HepG2 (cell line): ENCODE measurements around the gene CDH11. TPM values are rescaled to one million over a fixed set of nuclear protein-coding genes. Genes with fewer than 3 reads are reported as not detected.

Source experiments
- ATAC-seq: fragments of 200-7000 bp; cut with Tn5 transposase; 3 replicates; pipeline ENCODE4 v1.9.1; 2020; ENCODE audit warnings: mild to moderate bottlenecking, moderate library complexity
- BruUV-seq: library from RNA; stranded (reverse); fragments of 400-500 nt; replicated peaks from 2 replicates; lab custom pipeline; 2021; lab: Mats Ljungman, UMichigan
- CTCF ChIA-PET: fragments of 300-600 bp; formaldehyde crosslinking; extraction: SDS; loops from one replicate; lab custom pipeline; 2021; ENCODE audit warnings: low total read pairs, inconsistent platforms, low intra/inter-chr PET ratio; lab: Yijun Ruan, JAX
- POLR2A ChIA-PET: fragments of 350-600 bp; sonication (Branson Sonifier 250); formaldehyde crosslinking; loops from one replicate; lab custom pipeline; 2020; ENCODE audit warnings: antibody characterized with exemption, inconsistent platforms; lab: Yijun Ruan, JAX
- DNase-seq: peaks from one replicate; pipeline ENCODE4 v3.0.0-alpha.2; 2015; ENCODE audit warnings: low spot score
- FAIRE-seq: peaks from 3 replicates; lab custom pipeline; 2011; peaks lifted over from hg19 to GRCh38; lab: Jason Lieb, UNC
- H2AFZ ChIP-seq: one replicate; pipeline ENCODE4 v1.6.1; 2011; ENCODE audit warnings: low read length, inconsistent platforms
- H3K27ac ChIP-seq: fragments of 300-600 bp; 3 replicates; pipeline ENCODE4 v1.8.0; 2011; ENCODE audit warnings: mixed run types, mild to moderate bottlenecking, mixed read lengths, low read length, inconsistent platforms; ENCODE audit not compliant: insufficient read depth; ENCODE audit errors: extremely low read length
- H3K27me3 ChIP-seq, 2 experiments: fragments of 200-600 bp in 1 of 2; 2 replicates in 1 of 2; 3 replicates in 1 of 2; pipeline versions ENCODE4 v1.6.0 to v1.8.0; 2011; ENCODE audit warnings: low read length in 2 of 2, mild to moderate bottlenecking in 2 of 2, moderate library complexity in 2 of 2, inconsistent platforms in 1 of 2; ENCODE audit not compliant: insufficient read depth in 2 of 2, control insufficient read depth in 1 of 2
- H3K36me3 ChIP-seq, 2 experiments: fragments of 200-600 bp in 1 of 2; replicated peaks in 1 of 2; 2 replicates in 1 of 2; 3 replicates in 1 of 2; pipeline versions ENCODE4 v1.5.1 to v1.8.0; 2011; ENCODE audit warnings: low read length in 2 of 2, inconsistent platforms in 1 of 2; ENCODE audit not compliant: insufficient read depth in 2 of 2, control insufficient read depth in 1 of 2
- H3K4me1 ChIP-seq: 2 replicates; pipeline ENCODE4 v1.5.1; 2012; ENCODE audit warnings: low read length, inconsistent platforms; ENCODE audit not compliant: insufficient read depth
- H3K4me2 ChIP-seq: 2 replicates; pipeline ENCODE4 v1.6.0; 2011; ENCODE audit warnings: low read depth, low read length, inconsistent platforms
- H3K4me3 ChIP-seq, 3 experiments: fragments of 200-600 bp in 1 of 3; sonication (generic), shearing (Covaris generic) in 1 of 3; replicated peaks in 1 of 3; 2 replicates each; pipeline ENCODE4 v1.5.1; 2011 to 2016; ENCODE audit warnings: low read length in 3 of 3, inconsistent platforms in 2 of 3, low read depth in 2 of 3, mild to moderate bottlenecking in 2 of 3, control low read depth in 1 of 3, mixed read lengths in 1 of 3; ENCODE audit not compliant: insufficient read depth in 1 of 3
- H3K79me2 ChIP-seq: one replicate; pipeline ENCODE4 v1.6.1; 2011; ENCODE audit warnings: low read length, inconsistent platforms; ENCODE audit not compliant: insufficient read depth
- H3K9ac ChIP-seq: 2 replicates; pipeline ENCODE4 v1.6.0; 2011; ENCODE audit warnings: mild to moderate bottlenecking, low read depth, low read length, inconsistent platforms; ENCODE audit not compliant: insufficient read depth
- H3K9me3 ChIP-seq: 2 replicates; pipeline ENCODE4 v1.5.1; 2012; ENCODE audit warnings: mild to moderate bottlenecking, low read length
- H4K20me1 ChIP-seq: 2 replicates; pipeline ENCODE4 v1.6.0; 2011; ENCODE audit warnings: inconsistent platforms, mild to moderate bottlenecking, low read length, moderate library complexity; ENCODE audit not compliant: insufficient read depth
- DNMT3B ChIP-seq: conservative IDR thresholded peaks from 2 replicates; pipeline ENCODE4 v1.6.1; 2016; ENCODE audit warnings: missing biosample characterization, control low read depth
- ETS1 ChIP-seq: sonication (generic); formaldehyde crosslinking; IDR thresholded peaks from 2 replicates; pipeline ENCODE4 v1.4.0; 2020; ENCODE audit warnings: missing genetic modification reagents
- IKZF4 ChIP-seq: sonication (generic); formaldehyde crosslinking; IDR thresholded peaks from 2 replicates; pipeline ENCODE4 v1.5.1; 2020; ENCODE audit warnings: borderline replicate concordance, mild to moderate bottlenecking, low read depth, missing genetic modification reagents; ENCODE audit errors: not compliant biosample characterization
- IRX3 ChIP-seq: sonication (generic); formaldehyde crosslinking; IDR thresholded peaks from 2 replicates; pipeline ENCODE4 v1.8.1; 2023; ENCODE audit warnings: mild to moderate bottlenecking, low read depth, missing genetic modification reagents, borderline replicate concordance
- KDM1A ChIP-seq: IDR thresholded peaks from 2 replicates; pipeline ENCODE4 v1.6.1; 2016; ENCODE audit warnings: missing compliant biosample characterization
- MAX ChIP-seq: IDR thresholded peaks from 2 replicates; pipeline ENCODE4 v1.6.1; 2012; ENCODE audit warnings: inconsistent platforms
- NFYB ChIP-seq: sonication (generic); formaldehyde crosslinking; IDR thresholded peaks from 2 replicates; pipeline ENCODE4 v1.4.0; 2020; ENCODE audit warnings: missing genetic modification reagents
- PLSCR1 ChIP-seq: sonication (generic); formaldehyde crosslinking; IDR thresholded peaks from 2 replicates; pipeline ENCODE4 v1.5.0; 2020; ENCODE audit warnings: missing genetic modification reagents, mild to moderate bottlenecking, borderline replicate concordance
- PPARG ChIP-seq: conservative IDR thresholded peaks from 2 replicates; pipeline ENCODE4 v1.6.1; 2016; ENCODE audit warnings: missing biosample characterization, missing genetic modification reagents
- ZBTB44 ChIP-seq: sonication (generic); formaldehyde crosslinking; IDR thresholded peaks from 2 replicates; pipeline ENCODE4 v1.4.0; 2020; ENCODE audit warnings: missing genetic modification reagents
- ZIK1 ChIP-seq: sonication (generic); formaldehyde crosslinking; IDR thresholded peaks from 2 replicates; pipeline ENCODE4 v1.5.0; 2020; ENCODE audit warnings: mild to moderate bottlenecking, low read depth, missing genetic modification reagents, borderline replicate concordance
- ZNF550 ChIP-seq: sonication (generic); formaldehyde crosslinking; IDR thresholded peaks from 2 replicates; pipeline ENCODE4 v1.4.0; 2020; ENCODE audit warnings: mild to moderate bottlenecking, missing genetic modification reagents, borderline replicate concordance
- ZNF891 ChIP-seq: sonication (generic); formaldehyde crosslinking; IDR thresholded peaks from 2 replicates; pipeline ENCODE4 v1.5.0; 2020; ENCODE audit warnings: mild to moderate bottlenecking, missing genetic modification reagents
- WGBS: methylation state at CpG from one replicate; pipeline ENCODE4 v1.1.6; 2017; ENCODE audit warnings: low lambda C conversion rate; 5-methylcytosine and 5-hydroxymethylcytosine counted together
- in situ Hi-C: cut with HindIII; loops from 2 replicates; pipeline ENCODE4 v1.10.0; 2017; ENCODE audit warnings: low pct_unique_long_range_greater_than_20kb; ENCODE audit not compliant: extremely low pct_ligation_motif_present
- intact Hi-C: fragments of 100-400 bp; cut with micrococcal nuclease; formaldehyde crosslinking; loops from one replicate; pipeline ENCODE4 v1.10.0; 2022; ENCODE audit not compliant: unreplicated experiment
- polyA plus RNA-seq, 8 experiments: library from polyadenylated mRNA; depleted of rRNA in 3 of 8; stranded (reverse) in 7 of 8; unstranded in 1 of 8; fragments of >200 nt; fragmentation: Illumina TruSeq in 4 of 8; extraction: Trizol in 4 of 8; gene quantifications; 2 replicates each; pipeline versions ENCODE4 v1.2.1 to v1.2.3, GENCODE V29; 2011 to 2016; ENCODE audit warnings: low read depth in 4 of 8, missing spikeins in 1 of 8, mixed read lengths in 1 of 8; ENCODE audit not compliant: insufficient read depth in 1 of 8
- total RNA-seq, 5 experiments: library from RNA; depleted of rRNA; stranded (reverse); fragments of >200 nt; fragmentation: Illumina TruSeq; extraction: Trizol; gene quantifications; 2 replicates each; pipeline ENCODE4 v1.2.3, GENCODE V29; 2016; ENCODE audit warnings: low read depth in 1 of 5

Gene CDH11
- total and polyA plus RNA-seq, 2 of the 13 experiments (the other 11 are each of a cell fraction or from before 2014, with no cell fraction given): not detected

- Histone ChIP-seq H3K4me3 (no peak overlapping the region), H4K20me1 (no peaks in the 10 kb centered on the region), H3K4me1 (no peaks in the 10 kb centered on the region), H3K9ac (no peak overlapping the region), H3K4me2 (no peak overlapping the region), H2AFZ (no peak overlapping the region), H3K9me3 (peaks cover 15% of the 10 kb centered on the region), H3K79me2 (no peaks in the 10 kb centered on the region), H3K36me3 (no peaks in the 10 kb centered on the region), H3K27ac (no peak overlapping the region), H3K27me3 (no peaks in the 10 kb centered on the region)
- DNase-seq (no peak), FAIRE-seq (no peak), ATAC-seq (no peak)
- TF ChIP-seq DNMT3B (CRISPR knock-in tag): no peak
- TF ChIP-seq MAX: no peak
- TF ChIP-seq ZIK1 (CRISPR knock-in tag): no peak
- TF ChIP-seq NFYB (CRISPR knock-in tag): no peak
- TF ChIP-seq KDM1A: no peak
- no peak for TF ChIP-seq ZBTB44 (CRISPR knock-in tag)
- TF ChIP-seq IRX3: no peak
- TF ChIP-seq PLSCR1 (CRISPR knock-in tag): no peak
- TF ChIP-seq ZNF550 (CRISPR knock-in tag): no peak
- TF ChIP-seq IKZF4 (CRISPR knock-in tag): no peak
- no peak for TF ChIP-seq ZNF891
- TF ChIP-seq PPARG: no peak
- no peak for TF ChIP-seq ETS1 (CRISPR knock-in tag)
- intact Hi-C loops: no loop called here
- CTCF ChIA-PET: no interaction called here
- POLR2A ChIA-PET: no interaction called here
- WGBS: 3% methylated on average over 1 of the region's 1 CpG
- in situ Hi-C loops: loop anchor here (25.0 kb wide), 2 partner anchors 1643 to 1743 kb away; no protein-coding TSS in a partner anchor
- BruUV-seq: no TSS peak
Measured at GRCh38 chr16:65105171-65105570, 16.7 kb downstream of the CDH11 start.
